Measurements from ENCODE around the gene RBKS. TPM values are rescaled to one million over a fixed set of nuclear protein-coding genes. Genes with fewer than 3 reads are reported as not detected.

Gene RBKS
- total and polyA plus RNA-seq, 10 donors: 1.00 to 5.1 (median 2.6) TPM

DNA sequence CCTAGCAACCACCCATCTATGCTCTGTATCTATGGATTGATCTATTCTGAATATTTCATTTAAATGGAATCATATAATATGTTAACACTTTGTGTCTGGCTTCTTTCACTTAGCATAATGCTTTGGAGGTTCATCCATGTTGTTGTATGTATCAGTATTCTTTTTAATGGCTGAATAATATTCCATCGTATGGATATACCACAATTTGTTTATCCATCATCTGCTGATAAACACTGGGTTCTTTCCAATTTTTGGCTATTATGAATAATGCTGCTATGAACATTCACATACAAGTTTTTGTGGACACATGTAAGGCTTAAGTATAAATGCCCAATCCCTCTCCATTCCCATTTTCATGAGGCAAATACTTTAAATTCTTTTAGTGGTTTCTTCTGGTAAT lies 65.8 kb downstream of the RBKS start:
- peaks cover 0 to 16% (median 0%) of the 10 kb centered on the region in 6 donors for H3K36me3 ChIP-seq
- H3K9me3 ChIP-seq: peaks cover 0 to 16% (median 11%) of the 10 kb centered on the region in 8 donors
- 95 to 100% (median 98%) methylated on average over 1 of the region's 1 CpG for WGBS, 5 donors
- TF ChIP-seq, protein P1, sequence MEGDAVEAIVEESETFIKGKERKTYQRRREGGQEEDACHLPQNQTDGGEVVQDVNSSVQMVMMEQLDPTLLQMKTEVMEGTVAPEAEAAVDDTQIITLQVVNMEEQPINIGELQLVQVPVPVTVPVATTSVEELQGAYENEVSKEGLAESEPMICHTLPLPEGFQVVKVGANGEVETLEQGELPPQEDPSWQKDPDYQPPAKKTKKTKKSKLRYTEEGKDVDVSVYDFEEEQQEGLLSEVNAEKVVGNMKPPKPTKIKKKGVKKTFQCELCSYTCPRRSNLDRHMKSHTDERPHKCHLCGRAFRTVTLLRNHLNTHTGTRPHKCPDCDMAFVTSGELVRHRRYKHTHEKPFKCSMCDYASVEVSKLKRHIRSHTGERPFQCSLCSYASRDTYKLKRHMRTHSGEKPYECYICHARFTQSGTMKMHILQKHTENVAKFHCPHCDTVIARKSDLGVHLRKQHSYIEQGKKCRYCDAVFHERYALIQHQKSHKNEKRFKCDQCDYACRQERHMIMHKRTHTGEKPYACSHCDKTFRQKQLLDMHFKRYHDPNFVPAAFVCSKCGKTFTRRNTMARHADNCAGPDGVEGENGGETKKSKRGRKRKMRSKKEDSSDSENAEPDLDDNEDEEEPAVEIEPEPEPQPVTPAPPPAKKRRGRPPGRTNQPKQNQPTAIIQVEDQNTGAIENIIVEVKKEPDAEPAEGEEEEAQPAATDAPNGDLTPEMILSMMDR (IDR thresholded peaks at IDR 0.05 in 8 of 11, conservative IDR thresholded peaks at IDR 0.05 in 3 of 11): no peak
- no peaks in the 10 kb centered on the region for H3K4me1 ChIP-seq
- no peak for DNase-seq
- no peak overlapping the region for H3K4me3 ChIP-seq
- H3K27ac ChIP-seq: no peak overlapping the region
- no peaks in the 10 kb centered on the region for H3K27me3 ChIP-seq (replicated peaks in 1 of 7)
- intact Hi-C loops (cut with DNase I; ENCODE audit: low total_unique reads): no loop called here

DNA sequence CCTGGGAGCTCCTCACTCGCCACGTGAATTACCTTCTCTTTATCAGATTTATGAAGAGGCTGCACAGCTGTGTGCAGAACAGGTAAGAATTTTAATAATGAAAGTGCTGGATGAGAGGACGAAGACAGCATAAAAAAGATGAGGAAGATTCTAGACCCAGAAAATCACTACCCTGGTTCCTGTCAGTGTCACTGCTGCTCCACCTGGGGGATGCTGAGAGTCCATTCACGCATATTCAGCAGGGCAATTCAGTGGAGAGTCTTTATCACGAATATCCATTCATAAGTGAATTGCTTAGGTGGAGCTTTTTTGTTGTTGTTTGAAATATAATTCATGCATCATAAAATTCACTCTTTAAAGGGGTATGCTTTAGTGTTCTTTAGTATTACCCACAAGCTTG lies 66.6 kb downstream of the RBKS start:
- H3K4me3 ChIP-seq: no peak overlapping the region
- DNase-seq: no peak
- WGBS, 5 donors: 91 to 96% (median 93%) methylated on average over 5 of the region's 5 CpGs
- intact Hi-C loops (cut with DNase I; ENCODE audit: low total_unique reads): no loop called here
- no peak overlapping the region for H3K27ac ChIP-seq
- TF ChIP-seq POLR2AphosphoS5 (IDR thresholded peaks at IDR 0.05) (no peak), POLR2A (IDR thresholded peaks at IDR 0.05) (no peak)
- TF ChIP-seq, protein P1 (IDR thresholded peaks at IDR 0.05 in 8 of 11, conservative IDR thresholded peaks at IDR 0.05 in 3 of 11): no peak
- no peaks in the 10 kb centered on the region for H3K27me3 ChIP-seq (replicated peaks in 1 of 7)
- H3K9me3 ChIP-seq: peaks cover 0 to 16% (median 11%) of the 10 kb centered on the region in 8 donors
- peaks cover 0 to 16% (median 0%) of the 10 kb centered on the region in 6 donors for H3K36me3 ChIP-seq
- no peaks in the 10 kb centered on the region for H3K4me1 ChIP-seq

DNA sequence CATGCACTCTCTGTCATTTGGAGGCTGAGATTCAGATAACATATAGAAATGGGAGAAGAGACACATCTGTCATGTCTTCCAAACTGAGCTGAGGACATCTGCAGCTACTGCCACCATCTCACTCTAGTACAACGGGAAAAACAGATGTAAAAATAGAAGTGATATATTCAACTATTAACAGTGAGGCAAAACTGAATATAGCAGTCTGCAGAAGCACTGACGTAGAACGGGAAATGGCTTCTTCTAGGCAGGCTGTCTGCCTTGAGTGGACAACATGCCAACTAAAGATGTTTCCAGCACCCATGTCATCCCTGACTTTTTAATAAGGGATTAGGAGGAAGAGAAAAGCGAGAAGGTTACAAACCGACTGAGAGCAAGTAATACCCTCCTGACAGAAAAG lies 67.1 kb downstream of the RBKS start:
- no peak for TF ChIP-seq POLR2AphosphoS5 (IDR thresholded peaks at IDR 0.05)
- no peak for TF ChIP-seq POLR2A (IDR thresholded peaks at IDR 0.05)
- TF ChIP-seq, protein P1 (IDR thresholded peaks at IDR 0.05 in 8 of 11, conservative IDR thresholded peaks at IDR 0.05 in 3 of 11): no peak
- intact Hi-C loops (cut with DNase I; ENCODE audit: low total_unique reads): no loop called here
- Histone ChIP-seq H3K4me1 (no peaks in the 10 kb centered on the region), H3K27ac (no peak overlapping the region), H3K36me3 (peaks cover 0 to 16% (median 0%) of the 10 kb centered on the region in 6 donors), H3K27me3 (replicated peaks in 1 of 7) (no peaks in the 10 kb centered on the region), H3K4me3 (no peak overlapping the region), H3K9me3 (peaks cover 0 to 16% (median 11%) of the 10 kb centered on the region in 8 donors)
- DNase-seq: no peak
- WGBS, 5 donors: 88 to 91% (median 91%) methylated on average over 5 of the region's 5 CpGs

DNA sequence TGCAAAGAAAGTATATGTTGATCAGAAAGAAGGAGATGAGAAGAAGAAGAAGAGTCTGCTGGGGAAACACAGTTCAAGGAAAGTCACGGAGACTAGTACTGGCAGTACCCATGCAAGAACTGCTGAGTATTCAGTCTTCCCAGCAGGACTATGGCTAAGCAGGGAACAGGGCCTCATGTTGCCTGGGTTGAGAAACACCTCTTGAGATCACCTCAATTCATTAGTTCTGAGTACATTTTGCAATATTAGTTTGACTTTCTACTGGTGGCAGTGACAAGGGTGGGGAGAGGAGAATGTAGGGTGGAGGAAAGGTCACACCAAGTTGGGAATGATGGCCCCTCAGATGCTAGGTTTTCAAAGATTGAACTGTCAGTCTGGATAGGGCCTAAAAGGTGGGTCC lies 68.1 kb downstream of the RBKS start:
- WGBS, 5 donors: 91 to 97% (median 96%) methylated on average over 1 of the region's 1 CpG

More for the DNA sequence above, 68.1 kb downstream of the RBKS start:
- Histone ChIP-seq H3K9me3 (peaks cover 0 to 16% (median 11%) of the 10 kb centered on the region in 8 donors), H3K4me1 (no peaks in the 10 kb centered on the region), H3K27me3 (replicated peaks in 1 of 7) (no peaks in the 10 kb centered on the region), H3K36me3 (peaks cover 0 to 11% (median 0%) of the 10 kb centered on the region in 6 donors), H3K4me3 (no peak overlapping the region), H3K27ac (no peak overlapping the region)
- TF ChIP-seq POLR2A (IDR thresholded peaks at IDR 0.05) (no peak), POLR2AphosphoS5 (IDR thresholded peaks at IDR 0.05) (no peak)
- TF ChIP-seq, protein P1 (IDR thresholded peaks at IDR 0.05 in 8 of 11, conservative IDR thresholded peaks at IDR 0.05 in 3 of 11): no peak
- no peak for DNase-seq
- intact Hi-C loops (cut with DNase I; ENCODE audit: low total_unique reads): no loop called here

Data from spleen (tissue), 11 donors.